ENCODE data around the gene MYT1.

MYT1 gene

GRCh38 chr20:64176551-64176950 lies 12.3 kb downstream of the MYT1 start:
- no peaks in the 10 kb centered on the region for H3K4me1 ChIP-seq (ENCODE audit: insufficient read depth, low read length, severe bottlenecking)
- H3K9me3 ChIP-seq (ENCODE audit: low read length): no peaks in the 10 kb centered on the region
- H3K9me2 ChIP-seq (ENCODE audit: low read depth, low read length): no peaks in the 10 kb centered on the region
- H3K27me3 ChIP-seq (ENCODE audit: insufficient read depth, low read length): no peaks in the 10 kb centered on the region
- no peak overlapping the region for H3K4me2 ChIP-seq (ENCODE audit: low read length)
- no peaks in the 10 kb centered on the region for H3F3A ChIP-seq (ENCODE audit: insufficient read depth, low read length)
- H3K36me3 ChIP-seq (ENCODE audit: insufficient read depth, low read length): no peaks in the 10 kb centered on the region
- TF ChIP-seq EZH2 (IDR thresholded peaks at IDR 0.05; ENCODE audit: borderline replicate concordance, low read length) (no peak), CTCF (IDR thresholded peaks at IDR 0.05; ENCODE audit: low read length) (no peak)
- no peak overlapping the region for H3K9ac ChIP-seq (ENCODE audit: low read length)
- H4K20me1 ChIP-seq (ENCODE audit: insufficient read depth, low read length): no peaks in the 10 kb centered on the region
- H3K79me2 ChIP-seq (ENCODE audit: insufficient read depth, low read length): no peaks in the 10 kb centered on the region
- H3K27ac ChIP-seq (ENCODE audit: low read depth, low read length, poor library complexity, severe bottlenecking): no peak overlapping the region
- no peak overlapping the region for H3K4me3 ChIP-seq (ENCODE audit: low read depth, low read length, poor library complexity, severe bottlenecking)
- H2AFZ ChIP-seq (ENCODE audit: low read length): no peak overlapping the region

GRCh38 chr20:64176971-64177370 lies 12.7 kb downstream of the MYT1 start:
- H3K36me3 ChIP-seq (ENCODE audit: insufficient read depth, low read length): no peaks in the 10 kb centered on the region
- H3K4me2 ChIP-seq (ENCODE audit: low read length): no peak overlapping the region
- H2AFZ ChIP-seq (ENCODE audit: low read length): no peak overlapping the region
- no peaks in the 10 kb centered on the region for H3K79me2 ChIP-seq (ENCODE audit: insufficient read depth, low read length)
- H3K27me3 ChIP-seq (ENCODE audit: insufficient read depth, low read length): no peaks in the 10 kb centered on the region
- H3K27ac ChIP-seq (ENCODE audit: low read depth, low read length, poor library complexity, severe bottlenecking): no peak overlapping the region
- no peak for TF ChIP-seq EZH2 (IDR thresholded peaks at IDR 0.05; ENCODE audit: borderline replicate concordance, low read length)
- TF ChIP-seq CTCF (IDR thresholded peaks at IDR 0.05; ENCODE audit: low read length): no peak
- H4K20me1 ChIP-seq (ENCODE audit: insufficient read depth, low read length): no peaks in the 10 kb centered on the region
- H3K9me3 ChIP-seq (ENCODE audit: low read length): no peaks in the 10 kb centered on the region
- H3F3A ChIP-seq (ENCODE audit: insufficient read depth, low read length): no peaks in the 10 kb centered on the region
- H3K4me3 ChIP-seq (ENCODE audit: low read depth, low read length, poor library complexity, severe bottlenecking): no peak overlapping the region
- H3K9ac ChIP-seq (ENCODE audit: low read length): no peak overlapping the region
- no peaks in the 10 kb centered on the region for H3K9me2 ChIP-seq (ENCODE audit: low read depth, low read length)
- H3K4me1 ChIP-seq (ENCODE audit: insufficient read depth, low read length, severe bottlenecking): no peaks in the 10 kb centered on the region

- Histone ChIP-seq H3K79me2 (ENCODE audit: insufficient read depth, low read length) (no peaks in the 10 kb centered on the region), H3K9me2 (ENCODE audit: low read depth, low read length) (no peaks in the 10 kb centered on the region), H4K20me1 (ENCODE audit: insufficient read depth, low read length) (no peaks in the 10 kb centered on the region), H3K27me3 (ENCODE audit: insufficient read depth, low read length) (no peaks in the 10 kb centered on the region), H3K9ac (ENCODE audit: low read length) (no peak overlapping the region), H3K4me3 (ENCODE audit: low read depth, low read length, poor library complexity, severe bottlenecking) (no peak overlapping the region), H2AFZ (ENCODE audit: low read length) (no peak overlapping the region), H3K4me1 (ENCODE audit: insufficient read depth, low read length, severe bottlenecking) (no peaks in the 10 kb centered on the region), H3F3A (ENCODE audit: insufficient read depth, low read length) (no peaks in the 10 kb centered on the region), H3K4me2 (ENCODE audit: low read length) (no peak overlapping the region), H3K36me3 (ENCODE audit: insufficient read depth, low read length) (no peaks in the 10 kb centered on the region), H3K27ac (ENCODE audit: low read depth, low read length, poor library complexity, severe bottlenecking) (no peak overlapping the region), H3K9me3 (ENCODE audit: low read length) (no peaks in the 10 kb centered on the region)
- no peak for TF ChIP-seq CTCF (IDR thresholded peaks at IDR 0.05; ENCODE audit: low read length)
Measured at GRCh38 chr20:64177384-64177783, 13.1 kb downstream of the MYT1 start.

Data from OCI-LY1 (cell line).